ENCODE results near the gene KRABD2.

KRABD2 gene

GRCh38 chr17:8345052-8345690, 31.3 kb downstream of the KRABD2 start:
- H4K20me1 ChIP-seq (ENCODE audit: insufficient read depth): no peaks in the 10 kb centered on the region; the same call in 1 of the 2 replicates
- no peaks in the 10 kb centered on the region for H3K4me1 ChIP-seq (ENCODE audit: control insufficient read depth in 1 of 2, insufficient read depth in 2 of 2, low read length in 2 of 2)
- DNase-seq (ENCODE audit: low read depth, low spot score) (no peak), ATAC-seq (no peak)
- no TSS peak for BruUV-seq (replicated peaks)
- no peaks in the 10 kb centered on the region for H3K9me2 ChIP-seq (ENCODE audit: insufficient read depth)
- no peaks in the 10 kb centered on the region for H3K36me3 ChIP-seq (ENCODE audit: control insufficient read depth in 1 of 2, insufficient read depth in 2 of 2, low read length in 2 of 2)
- H3K9me3 ChIP-seq (ENCODE audit: control insufficient read depth in 1 of 2, insufficient read depth in 1 of 2, low read depth in 1 of 2, low read length in 2 of 2): no peaks in the 10 kb centered on the region
- H3K4me3 ChIP-seq (replicated peaks in 1 of 2; ENCODE audit: low read depth in 1 of 2, low read length in 2 of 2): no peak overlapping the region
- ChIA-PET POLR2A (no interaction called here), RAD21 (ENCODE audit: low non-redundant PET in 1 of 2, low total read pairs in 2 of 2, uncharacterized antibody in 2 of 2, unreplicated experiment in 2 of 2) (no interaction called here), CTCF (no interaction called here)
- H2AFZ ChIP-seq (ENCODE audit: low read depth, low read length, poor library complexity, severe bottlenecking): no peak overlapping the region
- peaks cover 5% of the 10 kb centered on the region; the same call in 1 of the 2 replicates for H3K27me3 ChIP-seq (ENCODE audit: insufficient read depth, low read length)
- intact Hi-C loops (cut with micrococcal nuclease): no loop called here
- H3K27ac ChIP-seq (ENCODE audit: low read depth, low read length): no peak overlapping the region
- H3K79me2 ChIP-seq (ENCODE audit: insufficient read depth, low read length): no peaks in the 10 kb centered on the region
- no peak for TF ChIP-seq FOSL1 (IDR thresholded peaks at IDR 0.05; ENCODE audit: low read depth)
- TF ChIP-seq YY1 (IDR thresholded peaks at IDR 0.05; ENCODE audit: extremely low read depth, insufficient replicate concordance, low read depth, low read length): no peak
- no peak for TF ChIP-seq RAD21 (IDR thresholded peaks at IDR 0.05; ENCODE audit: low read depth)
- TF ChIP-seq EZH2phosphoT487 (IDR thresholded peaks at IDR 0.05; ENCODE audit: borderline replicate concordance): no peak
- TF ChIP-seq ELF1 (IDR thresholded peaks at IDR 0.05; ENCODE audit: borderline replicate concordance, low read depth): no peak
- TF ChIP-seq, protein P1, sequence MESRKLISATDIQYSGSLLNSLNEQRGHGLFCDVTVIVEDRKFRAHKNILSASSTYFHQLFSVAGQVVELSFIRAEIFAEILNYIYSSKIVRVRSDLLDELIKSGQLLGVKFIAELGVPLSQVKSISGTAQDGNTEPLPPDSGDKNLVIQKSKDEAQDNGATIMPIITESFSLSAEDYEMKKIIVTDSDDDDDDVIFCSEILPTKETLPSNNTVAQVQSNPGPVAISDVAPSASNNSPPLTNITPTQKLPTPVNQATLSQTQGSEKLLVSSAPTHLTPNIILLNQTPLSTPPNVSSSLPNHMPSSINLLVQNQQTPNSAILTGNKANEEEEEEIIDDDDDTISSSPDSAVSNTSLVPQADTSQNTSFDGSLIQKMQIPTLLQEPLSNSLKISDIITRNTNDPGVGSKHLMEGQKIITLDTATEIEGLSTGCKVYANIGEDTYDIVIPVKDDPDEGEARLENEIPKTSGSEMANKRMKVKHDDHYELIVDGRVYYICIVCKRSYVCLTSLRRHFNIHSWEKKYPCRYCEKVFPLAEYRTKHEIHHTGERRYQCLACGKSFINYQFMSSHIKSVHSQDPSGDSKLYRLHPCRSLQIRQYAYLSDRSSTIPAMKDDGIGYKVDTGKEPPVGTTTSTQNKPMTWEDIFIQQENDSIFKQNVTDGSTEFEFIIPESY (IDR thresholded peaks at IDR 0.05; ENCODE audit: extremely low read depth, insufficient replicate concordance, low read length): no peak
- no peak for TF ChIP-seq EGR1 (IDR thresholded peaks at IDR 0.05; ENCODE audit: low read depth)
- TF ChIP-seq, protein P2, sequence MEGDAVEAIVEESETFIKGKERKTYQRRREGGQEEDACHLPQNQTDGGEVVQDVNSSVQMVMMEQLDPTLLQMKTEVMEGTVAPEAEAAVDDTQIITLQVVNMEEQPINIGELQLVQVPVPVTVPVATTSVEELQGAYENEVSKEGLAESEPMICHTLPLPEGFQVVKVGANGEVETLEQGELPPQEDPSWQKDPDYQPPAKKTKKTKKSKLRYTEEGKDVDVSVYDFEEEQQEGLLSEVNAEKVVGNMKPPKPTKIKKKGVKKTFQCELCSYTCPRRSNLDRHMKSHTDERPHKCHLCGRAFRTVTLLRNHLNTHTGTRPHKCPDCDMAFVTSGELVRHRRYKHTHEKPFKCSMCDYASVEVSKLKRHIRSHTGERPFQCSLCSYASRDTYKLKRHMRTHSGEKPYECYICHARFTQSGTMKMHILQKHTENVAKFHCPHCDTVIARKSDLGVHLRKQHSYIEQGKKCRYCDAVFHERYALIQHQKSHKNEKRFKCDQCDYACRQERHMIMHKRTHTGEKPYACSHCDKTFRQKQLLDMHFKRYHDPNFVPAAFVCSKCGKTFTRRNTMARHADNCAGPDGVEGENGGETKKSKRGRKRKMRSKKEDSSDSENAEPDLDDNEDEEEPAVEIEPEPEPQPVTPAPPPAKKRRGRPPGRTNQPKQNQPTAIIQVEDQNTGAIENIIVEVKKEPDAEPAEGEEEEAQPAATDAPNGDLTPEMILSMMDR (IDR thresholded peaks at IDR 0.05 in 2 of 3, conservative IDR thresholded peaks at IDR 0.05 in 1 of 3; ENCODE audit: borderline replicate concordance in 1 of 3, insufficient read depth in 1 of 3, low read depth in 2 of 3, low read length in 2 of 3): no peak
- no peak for TF ChIP-seq POLR2A (IDR thresholded peaks at IDR 0.05; ENCODE audit: borderline replicate concordance, extremely low read depth, insufficient read depth, insufficient read length)
- no peak for TF ChIP-seq ZNF274 (IDR thresholded peaks at IDR 0.05; ENCODE audit: low read depth, low read length)
- no peak for TF ChIP-seq CBX3 (IDR thresholded peaks at IDR 0.05; ENCODE audit: low read depth)
- no peak for TF ChIP-seq MAX (IDR thresholded peaks at IDR 0.05)
- no peak for TF ChIP-seq SRF (IDR thresholded peaks at IDR 0.05; ENCODE audit: low read depth)
- no peak for TF ChIP-seq CEBPB (IDR thresholded peaks at IDR 0.05; ENCODE audit: low read depth)
- no peak for TF ChIP-seq SP1 (IDR thresholded peaks at IDR 0.05; ENCODE audit: low read depth)
- no peak for TF ChIP-seq EZH2 (IDR thresholded peaks at IDR 0.05)
- TF ChIP-seq ATF3 (IDR thresholded peaks at IDR 0.05): no peak
- TF ChIP-seq SIN3A (IDR thresholded peaks at IDR 0.05; ENCODE audit: low read depth): no peak
- no peak overlapping the region for H3K4me2 ChIP-seq (ENCODE audit: low read length)
- no peak overlapping the region for H3K9ac ChIP-seq (ENCODE audit: low read length)
